Hematopoietic multipotent progenitor cell treated with erythropoietin and hydrocortisone succinate and interleukin-3 and kit ligand, for 4 days (in vitro differentiated cells): ENCODE results near the gene KRTAP10-12.
"Not testable (repeated sequence)": the region's sequence is repeated elsewhere in the genome, so short reads cannot be mapped to it uniquely, and the experiment has no call there.

Source experiments
- DNase-seq: peaks from one replicate; pipeline ENCODE4 v3.0.0-alpha.2; 2015

The KRTAP10-12 gene

GRCh38 chr21:44670642-44671432 lies 26.1 kb upstream of the KRTAP10-12 start:
- DNase-seq = no peak

- no peak for DNase-seq
These were observed 25.1 kb upstream of the KRTAP10-12 start for GRCh38 chr21:44671911-44672310.

DNA sequence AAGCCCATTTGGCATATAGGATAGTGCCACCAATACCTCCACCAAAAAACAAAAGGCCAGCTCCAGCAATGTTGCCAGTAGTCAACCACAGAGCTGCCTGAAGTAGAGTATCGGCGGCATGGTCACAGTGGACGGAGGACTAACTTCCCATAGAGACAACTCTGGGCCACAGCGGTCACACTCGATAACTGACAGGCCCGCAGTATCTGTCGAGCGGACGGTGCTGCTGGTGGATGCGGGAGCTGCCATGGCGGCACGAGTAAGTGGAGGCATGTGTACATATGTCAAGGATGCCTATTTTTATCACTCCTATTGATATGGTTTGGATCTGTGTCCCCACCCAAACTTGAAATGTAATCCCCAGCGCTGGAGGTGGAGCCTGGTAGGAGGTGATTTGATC lies 19.1 kb upstream of the KRTAP10-12 start:
- DNase-seq = no peak

GRCh38 chr21:44681152-44681551 lies 15.8 kb upstream of the KRTAP10-12 start:
- no peak for DNase-seq

DNA sequence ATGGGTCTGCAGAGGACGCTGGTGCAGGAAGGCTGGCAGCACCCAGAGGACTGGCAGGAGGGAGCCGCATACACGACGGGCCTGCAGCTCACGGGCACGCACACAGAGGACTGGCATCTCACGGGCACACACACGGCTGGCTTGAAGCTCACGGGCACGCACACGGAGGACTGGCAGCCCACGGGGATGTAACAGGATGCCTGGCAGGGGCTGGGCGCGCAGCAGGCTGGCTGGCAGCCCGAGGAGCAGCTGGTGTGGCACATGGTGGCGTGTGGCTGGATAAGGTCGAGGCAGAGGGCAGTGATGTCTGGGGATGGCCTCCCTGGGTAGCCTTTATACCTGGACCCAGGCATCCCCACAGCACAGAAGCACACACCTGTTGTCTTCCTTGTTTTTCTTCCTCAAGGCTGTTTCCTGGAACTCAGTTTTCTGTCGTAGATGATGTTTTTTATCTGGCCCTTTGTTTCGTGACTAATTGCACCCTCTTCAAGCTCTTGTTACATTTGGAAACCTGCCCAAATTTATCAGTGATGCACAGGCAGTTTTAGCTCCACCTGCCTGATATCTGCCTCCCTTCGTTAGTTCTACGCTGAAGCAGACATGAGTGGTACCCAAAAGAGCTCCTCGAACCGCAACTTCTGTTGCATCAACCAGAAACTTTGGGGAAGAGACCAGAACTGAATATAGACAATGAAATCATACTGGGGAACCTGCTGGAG lies 15.0 kb upstream of the KRTAP10-12 start, which contains the start of gene KRTAP12-1:
KRTAP12-1 (minus strand) TSS at position 303 of the 719 bp plus-strand sequence; CDS start at position 263, 40 bp downstream.
- no peak for DNase-seq

- no peak for DNase-seq
These were observed 14.3 kb upstream of the KRTAP10-12 start for GRCh38 chr21:44682580-44683151.

GRCh38 chr21:44684077-44684476 lies 12.9 kb upstream of the KRTAP10-12 start:
- no peak for DNase-seq

GRCh38 chr21:44684483-44684882 lies 12.5 kb upstream of the KRTAP10-12 start:
- DNase-seq = no peak

DNA sequence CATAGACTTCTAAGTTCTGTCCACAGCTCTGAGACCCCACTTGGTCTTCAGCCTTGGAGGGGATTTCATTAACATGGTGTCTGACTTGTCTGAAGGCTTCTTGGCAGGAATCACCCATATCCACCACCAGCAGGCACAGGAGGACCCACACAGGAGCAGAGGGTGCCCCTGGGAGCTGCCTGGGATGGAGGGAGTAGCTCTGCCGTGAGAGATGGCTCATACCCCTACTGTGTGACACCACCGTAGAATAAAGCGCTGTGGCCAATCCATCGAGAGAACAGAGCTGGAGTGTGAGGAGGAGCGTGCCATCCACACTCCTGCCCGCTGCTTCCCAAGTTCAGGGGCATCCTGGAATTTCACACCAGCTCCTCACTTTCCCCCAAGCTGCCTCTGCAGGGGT lies 11.9 kb upstream of the KRTAP10-12 start:
- not testable (repeated sequence) for DNase-seq

DNA sequence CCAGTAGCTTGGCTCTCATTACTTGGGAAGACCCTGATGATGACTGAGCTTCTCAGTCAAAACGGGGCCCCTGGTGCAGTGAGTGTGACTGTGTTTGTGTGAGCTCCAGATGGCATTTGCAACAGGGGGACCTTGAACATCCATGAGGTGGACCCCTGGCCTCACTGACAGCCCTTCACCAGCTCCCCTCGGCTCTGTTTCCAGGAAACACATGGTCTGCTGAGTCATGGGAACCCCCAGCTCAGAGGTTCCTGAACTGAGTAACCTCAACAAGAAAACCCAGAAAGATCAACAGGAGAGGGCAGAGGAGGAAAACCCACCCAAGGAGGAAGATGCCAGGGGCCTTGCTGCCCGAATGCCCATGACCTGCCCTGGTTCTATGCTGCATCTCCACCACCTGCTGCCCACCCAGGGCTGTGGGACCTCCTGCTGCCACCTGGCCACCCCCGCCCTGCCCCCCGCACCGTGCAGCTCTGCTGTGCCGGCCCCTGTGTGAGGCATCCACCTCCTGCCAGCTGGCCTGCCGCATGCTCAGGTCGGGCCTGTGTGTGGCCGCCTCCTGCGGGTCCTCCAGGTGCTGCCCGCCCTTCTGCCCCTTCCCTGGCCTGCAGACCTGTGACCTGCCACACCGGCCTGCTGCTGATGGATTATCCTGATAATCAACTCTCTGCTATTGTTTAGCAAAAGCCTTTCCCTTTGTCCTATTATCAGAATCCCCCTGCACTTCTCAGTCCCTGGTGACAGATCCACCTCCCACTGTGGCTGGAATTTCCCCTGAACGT lies 10.8 kb upstream of the KRTAP10-12 start:
- peak; percentile 32 for DNase-seq

DNA sequence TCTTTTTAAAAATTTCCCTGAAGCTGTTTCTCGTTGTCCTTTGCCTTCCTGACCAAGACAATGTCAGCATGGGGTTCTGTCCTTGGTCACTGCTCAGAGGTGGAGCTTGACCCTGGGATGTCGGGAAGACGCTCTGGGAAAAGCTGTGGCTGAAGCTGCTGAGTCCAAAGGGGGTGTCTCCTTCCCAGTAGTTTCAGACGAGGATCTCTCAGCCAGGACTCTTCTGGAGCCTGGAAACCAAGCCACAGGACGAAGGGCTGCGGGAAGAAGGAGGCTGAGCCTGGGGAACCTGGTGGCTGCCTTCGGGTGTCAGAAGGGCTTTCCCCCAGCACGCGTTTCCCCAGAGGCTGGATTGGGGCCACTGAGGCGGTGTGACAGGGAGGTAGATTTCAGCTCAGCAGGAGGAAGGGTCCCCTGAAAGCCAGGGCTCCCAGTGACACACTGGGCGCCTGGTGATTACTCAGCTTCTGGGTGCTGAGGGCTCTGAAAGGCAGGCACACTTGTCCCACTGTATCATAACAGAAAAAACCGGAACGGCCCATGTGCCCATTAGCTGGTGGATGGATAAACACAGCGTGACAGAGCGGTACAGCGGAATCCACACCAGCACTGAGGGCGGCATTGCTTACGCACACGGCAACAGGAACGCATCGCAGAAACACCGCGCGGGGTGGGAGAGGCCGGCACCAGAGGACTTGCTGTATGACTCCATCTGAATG lies 10.0 kb upstream of the KRTAP10-12 start:
- no peak for DNase-seq

DNA sequence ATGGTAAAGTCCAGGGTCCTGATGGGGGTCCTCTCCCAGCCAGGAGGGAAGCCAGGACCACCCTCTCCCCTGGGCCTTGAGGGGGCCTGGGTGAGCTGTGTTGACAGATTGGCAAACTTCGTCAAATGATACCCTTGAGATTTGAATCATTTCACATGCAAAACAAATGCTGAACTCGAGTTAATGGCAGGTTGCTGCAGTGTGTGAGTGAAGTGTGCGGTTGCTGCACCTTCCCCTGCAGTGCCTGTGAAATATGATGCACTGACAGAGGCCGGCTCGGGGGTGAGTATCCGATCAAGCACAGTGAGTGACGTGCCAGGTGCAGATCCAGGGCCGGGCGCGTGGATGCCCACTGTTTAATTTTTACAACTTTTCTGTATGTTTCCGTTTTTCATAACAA lies 9.3 kb upstream of the KRTAP10-12 start:
- DNase-seq = no peak

DNA sequence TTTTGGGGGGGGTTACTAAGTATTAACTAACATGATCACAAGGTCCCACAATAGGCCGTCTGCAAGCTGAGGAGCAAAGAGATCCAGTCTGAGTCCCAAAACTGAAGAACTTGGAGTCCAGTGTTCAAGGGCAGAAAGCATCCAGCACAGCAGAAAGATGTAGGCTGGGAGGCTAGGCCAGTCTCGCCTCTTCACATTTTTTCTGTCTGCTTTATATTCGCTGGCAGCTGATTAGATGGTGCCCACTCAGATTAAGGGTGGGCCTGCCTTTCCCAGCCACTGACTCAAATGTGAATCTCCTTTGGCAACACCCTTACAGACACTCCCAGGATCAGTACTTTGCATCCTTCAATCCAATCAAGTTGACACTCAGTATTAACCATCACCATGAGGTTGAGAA lies 7.2 kb upstream of the KRTAP10-12 start:
- not testable (repeated sequence) for DNase-seq

- no peak for DNase-seq
These were observed 5.3 kb upstream of the KRTAP10-12 start for GRCh38 chr21:44691686-44692085.

GRCh38 chr21:44692798-44693512 lies 4.0 kb upstream of the KRTAP10-12 start:
- no peak for DNase-seq

DNA sequence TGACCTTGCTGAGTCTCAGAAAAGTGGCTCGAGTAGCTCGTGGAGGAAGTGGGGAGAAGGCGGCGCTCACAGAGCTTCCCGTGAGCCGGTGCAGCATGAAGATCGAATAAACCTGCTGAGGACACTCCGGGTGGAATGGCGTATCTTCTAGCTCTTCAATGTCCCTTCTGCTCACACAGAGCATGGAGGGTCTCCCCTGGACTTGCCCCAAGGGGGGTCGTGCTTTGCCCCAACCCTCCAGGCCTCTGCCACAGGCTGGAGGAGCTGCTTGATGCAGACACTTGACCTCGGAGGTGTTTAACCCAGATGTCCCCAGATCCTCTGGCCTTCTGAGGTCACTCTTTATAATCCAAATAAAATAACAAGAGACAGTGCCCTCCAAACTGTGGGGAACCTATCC lies 2.2 kb upstream of the KRTAP10-12 start:
- DNase-seq = no peak

DNA sequence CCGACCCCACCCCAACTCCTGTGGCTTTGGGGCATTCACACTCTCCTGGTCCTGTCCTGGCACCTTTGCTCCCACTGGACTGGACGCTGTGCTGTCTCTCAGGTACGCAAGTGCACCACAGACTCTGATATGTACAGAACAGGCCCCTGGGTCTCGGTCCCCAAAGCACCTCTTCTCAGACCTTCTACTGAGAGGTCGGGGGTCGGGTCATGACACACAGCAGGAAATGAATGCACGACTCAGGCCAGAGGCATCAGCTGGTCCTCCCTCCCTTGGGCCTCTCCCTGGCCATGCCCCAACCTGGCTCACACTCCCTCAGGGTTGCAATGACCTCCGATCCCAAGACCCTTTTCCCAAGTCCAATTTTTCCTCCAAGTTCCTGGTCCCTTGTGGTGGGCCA lies 1.8 kb upstream of the KRTAP10-12 start:
- no peak for DNase-seq

GRCh38 chr21:44695641-44696040 lies 1.3 kb upstream of the KRTAP10-12 start:
- no peak for DNase-seq

GRCh38 chr21:44696572-44696971 lies 400 bp upstream of the KRTAP10-12 start:
- DNase-seq = no peak

GRCh38 chr21:44697811-44698734 lies 1.1 kb downstream of the KRTAP10-12 start:
- no peak for DNase-seq
